K562 (cell line): Measurements from ENCODE around the gene CEP350. TPM values are rescaled to one million over a fixed set of nuclear protein-coding genes. Genes with fewer than 3 reads are reported as not detected.

ENCODE experiments used
- ATF1 ChIP-seq, 2 experiments: fragments of 450-650 bp in 1 of 2; IDR thresholded peaks; 2 replicates each; pipeline ENCODE4 v1.6.1; 2016; ENCODE audit warnings: missing compliant biosample characterization in 1 of 2, missing genetic modification characterization in 1 of 2
- BRF1 ChIP-seq: IDR thresholded peaks from 3 replicates; pipeline ENCODE4 v1.6.1; 2011; ENCODE audit warnings: borderline replicate concordance, mild to moderate bottlenecking; ENCODE audit not compliant: insufficient read length; ENCODE audit errors: extremely low read depth
- CBFB ChIP-seq: sonication (generic); formaldehyde crosslinking; IDR thresholded peaks from 2 replicates; pipeline ENCODE4 v1.4.0; 2020; ENCODE audit warnings: mild to moderate bottlenecking, missing genetic modification reagents
- CBX1 ChIP-seq: sonication (generic); IDR thresholded peaks from 2 replicates; pipeline ENCODE4 v1.6.1; 2016; ENCODE audit warnings: antibody characterized with exemption, low read depth, mild to moderate bottlenecking
- CHD1 ChIP-seq: fragments of 200-600 bp; sonication (generic); IDR thresholded peaks from one replicate; pipeline ENCODE4 v1.6.1; 2012; ENCODE audit warnings: mild to moderate bottlenecking, moderate library complexity, low read length, inconsistent platforms
- CREBBP ChIP-seq: IDR thresholded peaks from one replicate; pipeline ENCODE4 v1.6.1; 2012; ENCODE audit warnings: low read depth, mild to moderate bottlenecking, control low read depth, inconsistent platforms, low read length
- CXXC5 ChIP-seq: fragments of 250-450 bp; sonication (Bioruptor Pico); IDR thresholded peaks from 2 replicates; pipeline ENCODE4 v1.8.0; 2022; ENCODE audit warnings: inconsistent platforms, mild to moderate bottlenecking, moderate library complexity
- DMBX1 ChIP-seq: fragments of 250-450 bp; sonication (Bioruptor Pico); IDR thresholded peaks from 2 replicates; pipeline ENCODE4 v1.8.0; 2022; ENCODE audit warnings: inconsistent platforms, mild to moderate bottlenecking, moderate library complexity, borderline replicate concordance
- ELK1 ChIP-seq: sonication (generic); formaldehyde crosslinking; IDR thresholded peaks from 2 replicates; pipeline ENCODE4 v1.8.1; 2022; ENCODE audit warnings: missing genetic modification reagents
- FOXA1 ChIP-seq: fragments of 450-650 bp; IDR thresholded peaks from 2 replicates; pipeline ENCODE4 v1.6.1; 2016; ENCODE audit warnings: mild to moderate bottlenecking, borderline replicate concordance
- FOXA3 ChIP-seq, 2 experiments: fragments of 450-650 bp in 1 of 2; sonication (generic) in 1 of 2; formaldehyde crosslinking; IDR thresholded peaks in 1 of 2; conservative IDR thresholded peaks in 1 of 2; 2 replicates each; pipeline versions ENCODE4 v1.4.0 to v1.8.0; 2020 to 2022; ENCODE audit warnings: mild to moderate bottlenecking in 2 of 2, missing genetic modification reagents in 1 of 2
- ILF3 ChIP-seq: fragments of 450-650 bp; IDR thresholded peaks from 2 replicates; pipeline ENCODE4 v1.6.1; 2018; ENCODE audit warnings: antibody characterized with exemption, mild to moderate bottlenecking, moderate library complexity, borderline replicate concordance
- IRF1 ChIP-seq: sonication (generic); formaldehyde crosslinking; IDR thresholded peaks from 2 replicates; pipeline ENCODE4 v1.8.0; 2022; ENCODE audit warnings: missing genetic modification reagents, mild to moderate bottlenecking, borderline replicate concordance
- KDM4B ChIP-seq, 2 experiments: fragments of 450-650 bp in 1 of 2; sonication (generic) in 1 of 2; IDR thresholded peaks; 2 replicates each; pipeline ENCODE4 v1.6.1; 2016 to 2017; ENCODE audit warnings: borderline replicate concordance in 2 of 2, antibody characterized with exemption in 1 of 2, low read depth in 1 of 2, mild to moderate bottlenecking in 1 of 2
- PHB2 ChIP-seq: fragments of 450-650 bp; IDR thresholded peaks from 2 replicates; pipeline ENCODE4 v1.6.1; 2017; ENCODE audit warnings: low read depth
- RBM22 ChIP-seq: fragments of 200-400 bp; formaldehyde crosslinking; IDR thresholded peaks from 2 replicates; pipeline ENCODE4 v1.6.1; 2018; ENCODE audit warnings: low read length, low read depth; ENCODE audit not compliant: poor library complexity, severe bottlenecking
- SMARCA4 ChIP-seq: fragments of 450-650 bp; IDR thresholded peaks from 2 replicates; pipeline ENCODE4 v1.6.1; 2016
- TEAD2 ChIP-seq: fragments of 450-650 bp; IDR thresholded peaks from 2 replicates; pipeline ENCODE4 v1.6.1; 2016; ENCODE audit warnings: missing genetic modification characterization, control low read depth, missing compliant biosample characterization
- TRIM25 ChIP-seq: fragments of 450-650 bp; IDR thresholded peaks from 2 replicates; pipeline ENCODE4 v1.7.0; 2016; ENCODE audit warnings: borderline replicate concordance
- U2AF2 ChIP-seq: fragments of 200-400 bp; formaldehyde crosslinking; optimal IDR thresholded peaks from 2 replicates; pipeline ENCODE3; 2017; ENCODE audit warnings: low read depth, mild to moderate bottlenecking, low read length
- ZBTB1 ChIP-seq: sonication (generic); formaldehyde crosslinking; IDR thresholded peaks from 2 replicates; pipeline ENCODE4 v1.8.1; 2023; ENCODE audit warnings: missing genetic modification reagents, low read depth, mild to moderate bottlenecking, borderline replicate concordance
- ZFP36 ChIP-seq: fragments of 150-350 bp; IDR thresholded peaks from 2 replicates; pipeline ENCODE4 v1.6.1; 2018; ENCODE audit warnings: low read length, low read depth; ENCODE audit not compliant: partially characterized antibody
- ZNF184 ChIP-seq: sonication (generic); formaldehyde crosslinking; IDR thresholded peaks from 2 replicates; pipeline ENCODE4 v1.5.0; 2020; ENCODE audit warnings: missing genetic modification reagents
- ZNF324 ChIP-seq: fragments of 250-450 bp; sonication (Bioruptor Pico); IDR thresholded peaks from 2 replicates; pipeline ENCODE4 v1.4.0; 2020; ENCODE audit warnings: mild to moderate bottlenecking
- ZNF76 ChIP-seq: fragments of 250-450 bp; sonication (Bioruptor Pico); IDR thresholded peaks from 2 replicates; pipeline ENCODE4 v1.4.0; 2020; ENCODE audit warnings: mild to moderate bottlenecking, moderate library complexity, borderline replicate concordance
- polyA plus RNA-seq, 8 experiments: library from polyadenylated mRNA; depleted of rRNA in 4 of 8; stranded (reverse) in 5 of 8; unstranded in 3 of 8; fragments of >200 nt; fragmentation: Nextera tagmentation in 2 of 8; fragmentation: Illumina TruSeq in 1 of 8; extraction: Ambion mirVana in 2 of 8; extraction: Trizol in 1 of 8; gene quantifications; 2 replicates each; pipeline versions ENCODE4 v1.2.1 to v1.2.3, GENCODE V29; 2011 to 2014; ENCODE audit warnings: inconsistent platforms in 1 of 8, missing spikeins in 1 of 8
- total RNA-seq, 7 experiments: library from RNA; depleted of rRNA in 6 of 7; stranded (reverse); fragments of >200 nt in 6 of 7; fragmentation: Illumina TruSeq in 2 of 7; extraction: Trizol in 2 of 7; gene quantifications; 2 replicates each; pipeline versions ENCODE4 v1.2.1 to v1.2.3, GENCODE V29; 2011 to 2021; ENCODE audit warnings: low replicate concordance in 1 of 7

Gene CEP350
- total and polyA plus RNA-seq, 9 of the 15 experiments (the other 6 are each of a cell fraction or from before 2014, with no cell fraction given), result 8.3 to 64.3 (median 28.0) TPM

GRCh38 chr1:179953974-179954492 lies 577 bp upstream of the CEP350 start (continued):
- no peak for TF ChIP-seq ILF3
- no peak for TF ChIP-seq ELK1 (CRISPR knock-in tag)
- no peak for TF ChIP-seq RBM22
- TF ChIP-seq ZNF76 (CRISPR knock-in tag), result 0 out of 2 replicates have a peak, but pooled peaks have one; percentile 9
- peak in 1 of 2 experiments; percentile 65; a peak in 2 of 4 replicates for TF ChIP-seq FOXA3 (CRISPR knock-in tag; conservative IDR thresholded peaks at IDR 0.05 in 1 of 2, IDR thresholded peaks at IDR 0.05 in 1 of 2)
- TF ChIP-seq PHB2, result no peak
- peak; percentile 85; the same call in 1 of the 2 replicates for TF ChIP-seq IRF1 (CRISPR knock-in tag)
- TF ChIP-seq ZNF324 (CRISPR knock-in tag), result no peak
- no peak for TF ChIP-seq CBFB (CRISPR knock-in tag)
- TF ChIP-seq ATF1 (CRISPR knock-in tag; IDR thresholded peaks at IDR 0.05), result no peak
- TF ChIP-seq ATF1 (tag; IDR thresholded peaks at IDR 0.05), result no peak
- peak; percentile 64; the same call in 1 of the 2 replicates for TF ChIP-seq SMARCA4
- no peak for TF ChIP-seq TEAD2 (tag)
- no peak for TF ChIP-seq BRF1
- TF ChIP-seq CBX1, result no peak
- TF ChIP-seq CHD1, result no peak
- TF ChIP-seq DMBX1 (CRISPR knock-in tag), result no peak
- TF ChIP-seq ZNF184 (CRISPR knock-in tag), result no peak
- no peak for TF ChIP-seq KDM4B (IDR thresholded peaks at IDR 0.05; ENCODE audit: borderline replicate concordance in 2 of 2, low read depth in 1 of 2)
- TF ChIP-seq TRIM25, result peak; percentile 87; the same call in 1 of the 2 replicates
- TF ChIP-seq ZFP36, result no peak
- TF ChIP-seq ZBTB1 (CRISPR knock-in tag), result no peak
- TF ChIP-seq CXXC5, result no peak
- no peak for TF ChIP-seq CREBBP
- no peak for TF ChIP-seq U2AF2
- no peak for TF ChIP-seq FOXA1
